Activated gamma-delta T cell treated with anti-CD3 and anti-CD28 coated beads, Interleukin-2, amount 50 U/mL, for 16 hours (primary cell): Measurements from ENCODE around the gene CGB1.
"Not testable (repeated sequence)": the region's sequence is repeated elsewhere in the genome, so short reads cannot be mapped to it uniquely, and the experiment has no call there.

Experiments used
- DNase-seq: peaks from one replicate; pipeline ENCODE4 v3.0.0-alpha.2; 2020; ENCODE audit warnings: low read depth

CGB1 gene

GRCh38 chr19:49020931-49021895 is 15.5 kb downstream of the CGB1 start:
- no peak for DNase-seq

GRCh38 chr19:49020342-49020741 is 16.4 kb downstream of the CGB1 start:
- no peak for DNase-seq

- peak; percentile 19 for DNase-seq
Observed at GRCh38 chr19:49019242-49019932, 17.3 kb downstream of the CGB1 start.

GRCh38 chr19:49018388-49019241 is 18.1 kb downstream of the CGB1 start:
- DNase-seq: not testable (repeated sequence)

- DNase-seq: peak; percentile 30
Observed at GRCh38 chr19:49017666-49018351, 18.9 kb downstream of the CGB1 start.

GRCh38 chr19:49017041-49017665 is 19.5 kb downstream of the CGB1 start, which contains the start of gene LHB:
LHB (minus strand) TSS chr19:49017091; CDS start chr19:49017081, 10 bp downstream.
- no peak for DNase-seq

GRCh38 chr19:49016067-49016839 is 20.4 kb downstream of the CGB1 start:
- no peak for DNase-seq

- no peak for DNase-seq
Observed at GRCh38 chr19:49014870-49015255, 21.8 kb downstream of the CGB1 start.

- no peak for DNase-seq
Observed at GRCh38 chr19:49014123-49014869, 22.4 kb downstream of the CGB1 start.

GRCh38 chr19:49011194-49011593 is 25.5 kb downstream of the CGB1 start:
- no peak for DNase-seq

- DNase-seq: no peak
Observed at GRCh38 chr19:49010453-49010852, 26.2 kb downstream of the CGB1 start.

- DNase-seq: no peak
Observed at GRCh38 chr19:49009828-49010227, 26.9 kb downstream of the CGB1 start.

- DNase-seq: no peak
Observed at GRCh38 chr19:49006905-49007304, 29.8 kb downstream of the CGB1 start.

- DNase-seq: no peak
Observed at GRCh38 chr19:49004964-49005614, 31.6 kb downstream of the CGB1 start.

GRCh38 chr19:49004133-49004532 is 32.6 kb downstream of the CGB1 start:
- DNase-seq: no peak

GRCh38 chr19:48999481-49000325 is 37.0 kb downstream of the CGB1 start:
- DNase-seq: peak; percentile 54

GRCh38 chr19:48997972-48998371 is 38.7 kb downstream of the CGB1 start:
- DNase-seq: peak; percentile 25

GRCh38 chr19:48994035-48994386 is 42.7 kb downstream of the CGB1 start:
- DNase-seq: no peak
